Panc1 (cell line): ENCODE measurements around the gene AKT3. TPM values are rescaled to one million over a fixed set of nuclear protein-coding genes. Genes with fewer than 3 reads are reported as not detected.

ENCODE experiments used
- ATAC-seq: fragments of 200-7000 bp; cut with Tn5 transposase; 2 replicates; pipeline ENCODE4 v1.9.1; 2020; ENCODE audit warnings: mild to moderate bottlenecking, moderate library complexity
- BruUV-seq: library from RNA; stranded (reverse); fragments of 400-500 nt; replicated peaks from 2 replicates; lab custom pipeline; 2021; lab: Mats Ljungman, UMichigan
- CTCF ChIA-PET: fragments of 300-600 bp; sonication (Branson Sonifier 250); formaldehyde crosslinking; loops from one replicate; lab custom pipeline; 2022; ENCODE audit warnings: antibody characterized with exemption; lab: Charles Lee
- POLR2A ChIA-PET: fragments of 300-600 bp; sonication (Branson Sonifier 250); formaldehyde crosslinking; loops from one replicate; lab custom pipeline; 2022; ENCODE audit warnings: antibody characterized with exemption; lab: Charles Lee
- DNase-seq: peaks from one replicate; pipeline ENCODE4 v3.0.0-alpha.2; 2010; ENCODE audit warnings: low read depth, low spot score
- H3K27ac ChIP-seq: 2 replicates; pipeline ENCODE4 v1.5.1; 2011; ENCODE audit warnings: mild to moderate bottlenecking, low read length, inconsistent platforms
- H3K27me3 ChIP-seq: fragments of 200-500 bp; sonication (Bioruptor generic); 2 replicates; pipeline ENCODE4 v1.6.0; 2014; ENCODE audit warnings: low read length, inconsistent platforms; ENCODE audit not compliant: control insufficient read depth, insufficient read depth
- H3K36me3 ChIP-seq: fragments of 200-500 bp; sonication (Bioruptor generic); 2 replicates; pipeline ENCODE4 v1.5.1; 2014; ENCODE audit warnings: inconsistent platforms, mild to moderate bottlenecking, low read length, moderate library complexity; ENCODE audit not compliant: control insufficient read depth, insufficient read depth
- H3K4me1 ChIP-seq: 2 replicates; pipeline ENCODE4 v1.5.1; 2011; ENCODE audit warnings: inconsistent platforms, mild to moderate bottlenecking, low read length, moderate library complexity; ENCODE audit not compliant: control insufficient read depth, insufficient read depth
- H3K4me3 ChIP-seq, 2 experiments: 2 replicates each; pipeline ENCODE4 v1.5.1; 2011 to 2012; ENCODE audit warnings: low read depth in 2 of 2, low read length in 2 of 2, mild to moderate bottlenecking in 2 of 2, inconsistent platforms in 1 of 2, moderate library complexity in 1 of 2
- H3K9me3 ChIP-seq: fragments of 200-500 bp; sonication (Bioruptor generic); 2 replicates; pipeline ENCODE4 v1.5.1; 2014; ENCODE audit warnings: low read depth, mild to moderate bottlenecking, inconsistent platforms, low read length, moderate library complexity; ENCODE audit not compliant: control insufficient read depth, insufficient read depth
- CTCF ChIP-seq: fragments of 450-650 bp; IDR thresholded peaks from 2 replicates; pipeline ENCODE4 v1.5.1; 2017; ENCODE audit warnings: mild to moderate bottlenecking
- POLR2AphosphoS5 ChIP-seq: IDR thresholded peaks from 2 replicates; pipeline ENCODE4 v1.6.1; 2012; ENCODE audit warnings: mild to moderate bottlenecking, low read depth, low read length, moderate library complexity
- REST ChIP-seq, 2 experiments: IDR thresholded peaks; 2 replicates each; pipeline ENCODE4 v1.6.1; 2011 to 2012; ENCODE audit warnings: low read depth in 2 of 2, control low read depth in 1 of 2, low read length in 1 of 2, mild to moderate bottlenecking in 1 of 2, moderate library complexity in 1 of 2; ENCODE audit not compliant: insufficient read depth in 1 of 2
- SIN3A ChIP-seq: IDR thresholded peaks from 2 replicates; pipeline ENCODE4 v1.6.1; 2012; ENCODE audit warnings: low read depth, mild to moderate bottlenecking, low read length, moderate library complexity, borderline replicate concordance; ENCODE audit not compliant: insufficient read depth
- TCF7L2 ChIP-seq: IDR thresholded peaks from 2 replicates; pipeline ENCODE4 v1.6.1; 2011; ENCODE audit warnings: mild to moderate bottlenecking, low read depth, low read length, inconsistent platforms
- in situ Hi-C: cut with HindIII; loops from 2 replicates; pipeline ENCODE4 v1.10.0; 2016; ENCODE audit warnings: low sequenced_read_pairs, low pct_unique_long_range_greater_than_20kb
- intact Hi-C: fragments of 100-400 bp; cut with micrococcal nuclease; formaldehyde crosslinking; loops from one replicate; pipeline ENCODE4 v1.10.0; 2022; ENCODE audit not compliant: unreplicated experiment
- total RNA-seq: library from RNA; stranded (reverse); gene quantifications from one replicate; pipeline ENCODE4 v1.2.1, GENCODE V29; 2021; ENCODE audit not compliant: unreplicated experiment

AKT3 gene
- total RNA-seq, 1 experiment from 2014 or later = 11.0 TPM

GRCh38 chr1:243438815-243439214 is 411.2 kb downstream of the AKT3 start:
- intact Hi-C loops = no loop called here

More at GRCh38 chr1:243438815-243439214, 411.2 kb downstream of the AKT3 start:
- Histone ChIP-seq H3K9me3 (no peaks in the 10 kb centered on the region), H3K27ac (no peak overlapping the region), H3K27me3 (no peaks in the 10 kb centered on the region), H3K36me3 (no peaks in the 10 kb centered on the region), H3K4me1 (no peaks in the 10 kb centered on the region; the same call in none of the 2 replicates), H3K4me3 (no peak overlapping the region)
- no TSS peak for BruUV-seq
- DNase-seq (no peak), ATAC-seq (no peak)
- ChIA-PET POLR2A (no interaction called here), CTCF (no interaction called here)
- in situ Hi-C loops = no loop called here
- TF ChIP-seq POLR2AphosphoS5 (no peak), SIN3A (no peak), CTCF (no peak), REST (IDR thresholded peaks at IDR 0.05; ENCODE audit: insufficient read depth in 1 of 2, low read depth in 2 of 2, low read length in 1 of 2) (no peak), TCF7L2 (no peak)

Other genes starting within 250 kb of the AKT3 start
- 9.9 TPM for gene ZBTB18, start 201.0 kb upstream of the AKT3 start, total RNA-seq